DMS79 treated with DMSO at 0.1 percent for 48 hours (cell line): ENCODE measurements around the gene VWC2.

Source experiments
- DNase-seq: peaks from one replicate; lab custom pipeline; 2025; lab: John Stamatoyannopoulos, UW

Gene VWC2

GRCh38 chr7:49783446-49783845 lies 10.0 kb downstream of the VWC2 start:
- DNase-seq = no peak

DNA sequence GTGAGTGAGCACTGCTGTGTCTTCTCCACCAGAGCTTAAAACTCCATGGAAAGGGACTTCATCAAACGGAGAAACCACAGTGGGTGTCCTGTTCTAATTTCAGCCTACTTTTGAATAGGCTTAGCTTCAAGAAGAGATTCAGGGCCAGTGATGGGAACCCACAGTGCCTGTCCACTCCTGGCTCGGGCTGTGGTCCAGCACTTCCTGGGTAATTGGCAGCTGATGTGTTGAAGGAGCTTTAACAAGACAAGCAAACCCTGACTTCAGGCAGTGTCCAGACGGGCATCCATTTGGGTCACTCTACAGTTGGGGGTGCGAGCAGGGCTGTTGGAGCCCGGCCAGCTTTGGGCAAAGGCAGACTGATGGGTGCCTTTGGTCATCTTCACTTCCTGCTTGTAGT lies 14.5 kb downstream of the VWC2 start:
- no peak for DNase-seq

DNA sequence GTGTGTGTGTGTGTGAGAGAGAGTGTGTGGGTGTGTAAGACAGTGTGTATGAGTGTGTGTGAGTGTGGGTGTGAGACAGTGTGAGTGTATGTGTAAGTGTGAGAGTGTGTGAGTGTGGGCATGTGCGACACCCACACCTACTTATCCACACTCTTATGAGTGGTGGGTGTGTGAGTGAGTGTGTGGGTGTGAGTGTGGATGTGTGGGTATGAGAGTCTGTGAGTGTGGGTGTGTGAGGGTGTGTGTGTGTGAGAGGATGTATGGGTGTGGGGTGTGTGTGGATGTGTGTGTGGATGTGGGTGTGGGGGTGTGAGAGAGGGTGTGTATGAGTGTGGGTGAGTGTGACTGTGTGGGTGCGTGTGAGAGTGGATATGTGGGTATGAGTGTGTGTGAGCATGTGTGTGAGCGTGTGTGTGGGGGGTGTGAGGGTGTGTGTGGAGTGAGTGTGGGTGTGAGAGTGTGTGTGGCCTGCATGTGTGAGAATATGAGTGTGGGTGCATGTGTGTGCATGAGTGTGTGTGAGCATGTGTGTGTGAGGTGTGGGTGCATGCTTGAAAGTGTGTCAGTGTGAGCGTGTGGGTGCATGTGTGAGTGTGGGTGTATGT lies 15.1 kb downstream of the VWC2 start:
- no peak for DNase-seq

GRCh38 chr7:49789736-49790135 lies 16.3 kb downstream of the VWC2 start:
- no peak for DNase-seq

- no peak for DNase-seq
These were observed 16.8 kb downstream of the VWC2 start for GRCh38 chr7:49790209-49790608.

DNA sequence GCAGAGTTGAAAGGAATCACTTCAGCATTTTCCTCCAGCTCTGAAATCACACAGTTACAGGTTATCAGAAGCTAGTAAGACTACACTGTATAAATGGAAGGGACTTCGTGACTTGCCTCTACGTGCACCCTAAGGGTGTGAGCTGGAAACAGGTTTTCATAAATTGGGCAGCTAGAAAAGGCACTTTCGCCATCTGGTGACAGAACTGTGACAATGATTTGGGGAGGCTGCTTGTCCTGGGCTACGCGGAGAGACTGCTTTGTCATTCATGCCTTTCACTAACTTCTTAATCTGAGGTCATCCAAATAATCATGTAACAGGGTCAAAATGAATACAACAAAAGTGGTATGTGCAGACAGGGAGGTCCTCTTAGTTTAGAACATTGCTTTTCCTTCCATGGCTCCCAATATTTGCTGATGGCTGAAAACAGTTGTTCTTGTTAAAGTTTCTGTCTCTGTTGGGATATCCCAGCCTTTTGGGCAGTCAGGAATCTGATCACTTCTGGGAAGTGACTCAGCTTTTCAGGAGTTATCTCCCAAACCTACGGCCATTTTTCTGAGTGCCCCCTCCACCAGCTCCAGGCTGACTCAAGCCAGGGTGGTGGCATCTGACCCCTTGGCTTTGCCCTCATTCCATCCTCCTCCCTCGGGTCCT lies 17.8 kb downstream of the VWC2 start:
- peak; percentile 21 for DNase-seq

DNA sequence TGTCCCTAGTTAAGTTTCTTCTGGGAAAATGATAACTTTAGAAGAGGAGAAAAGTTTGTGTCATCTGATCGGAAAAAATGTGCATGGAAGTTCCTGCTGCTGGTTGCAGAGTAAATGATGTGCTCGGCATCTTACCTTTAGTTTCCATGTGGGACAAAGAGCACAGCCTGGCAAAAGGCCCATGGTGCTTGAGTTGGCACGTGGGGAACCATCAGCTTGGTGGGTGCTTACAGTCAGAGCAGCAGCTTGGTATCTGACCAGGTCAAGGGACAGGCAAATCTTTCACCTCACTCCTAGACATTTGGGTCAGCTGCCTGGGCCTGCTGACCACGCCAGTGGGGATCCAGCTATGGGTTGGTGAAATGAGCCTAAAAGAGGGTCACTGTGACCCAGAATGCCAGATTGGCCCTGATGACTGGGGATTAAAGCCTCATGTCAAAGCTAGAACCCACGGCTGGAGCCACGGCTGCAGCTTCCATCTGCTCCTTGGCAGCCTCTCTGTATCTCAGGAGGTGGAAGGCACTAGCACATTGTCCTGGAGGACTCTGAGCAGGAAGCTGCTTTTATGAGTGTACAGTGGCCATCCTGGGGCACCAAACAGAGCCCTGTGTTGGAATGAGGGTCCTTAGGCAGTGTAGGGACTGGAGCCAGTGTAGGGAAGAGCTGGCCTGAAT lies 24.7 kb downstream of the VWC2 start:
- DNase-seq = no peak

DNA sequence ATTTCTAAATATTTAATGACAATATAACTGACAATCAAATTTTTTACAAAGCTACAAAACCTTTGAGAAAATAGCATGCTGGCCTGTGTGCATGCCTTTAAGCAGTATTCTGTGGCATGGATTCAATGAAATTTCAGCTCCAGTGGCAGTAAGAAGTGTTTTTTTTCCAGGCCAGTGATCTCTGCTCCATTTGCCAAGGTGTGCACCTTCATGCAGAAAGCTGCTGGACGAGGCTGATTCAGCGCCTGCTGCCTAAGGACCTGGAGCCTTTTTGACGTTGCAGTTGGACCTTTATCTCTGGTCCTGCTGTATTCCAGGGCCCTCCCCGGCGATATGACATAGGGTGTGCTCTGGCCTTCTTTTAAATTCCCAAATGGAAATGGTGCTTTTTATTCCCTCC lies 26.6 kb downstream of the VWC2 start:
- peak; percentile 87 for DNase-seq

DNA sequence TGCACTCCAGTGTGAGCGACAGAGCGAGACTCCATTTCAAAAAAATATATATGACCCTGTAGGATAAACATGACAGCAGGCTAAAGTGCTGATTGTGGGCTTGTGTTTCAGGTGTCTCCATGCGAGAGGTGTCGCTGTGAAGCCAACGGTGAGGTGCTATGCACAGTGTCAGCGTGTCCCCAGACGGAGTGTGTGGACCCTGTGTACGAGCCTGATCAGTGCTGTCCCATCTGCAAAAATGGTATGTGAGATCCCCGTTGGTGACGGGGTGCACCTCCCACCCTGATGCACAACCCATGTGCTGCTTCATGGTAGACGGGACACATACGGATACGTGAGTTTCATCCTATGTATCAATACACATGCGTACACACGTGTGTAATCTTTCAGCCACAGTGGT lies 29.2 kb downstream of the VWC2 start:
- no peak for DNase-seq

DNA sequence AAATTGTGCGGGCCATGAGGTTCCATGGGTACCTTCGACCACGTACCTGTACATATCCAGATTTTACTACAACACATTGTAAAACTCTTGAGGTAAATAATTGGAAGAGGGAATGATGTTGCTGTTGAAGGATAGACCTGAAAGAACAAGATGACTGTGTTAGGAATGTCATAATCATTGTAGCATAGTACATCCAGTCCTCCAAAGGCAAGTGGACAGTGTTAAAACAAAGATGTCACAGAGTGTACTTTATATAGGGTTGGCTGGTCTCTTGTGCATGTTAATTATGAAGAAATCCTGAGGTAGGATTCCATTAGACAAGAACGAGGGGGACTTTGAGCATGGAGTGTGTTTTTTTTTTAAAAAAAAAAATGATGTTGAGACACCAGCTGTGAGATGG lies 30.4 kb downstream of the VWC2 start:
- no peak for DNase-seq

GRCh38 chr7:49805371-49806007 lies 32.1 kb downstream of the VWC2 start:
- DNase-seq = no peak

- DNase-seq = no peak
These were observed 39.1 kb downstream of the VWC2 start for GRCh38 chr7:49812534-49812933.

DNA sequence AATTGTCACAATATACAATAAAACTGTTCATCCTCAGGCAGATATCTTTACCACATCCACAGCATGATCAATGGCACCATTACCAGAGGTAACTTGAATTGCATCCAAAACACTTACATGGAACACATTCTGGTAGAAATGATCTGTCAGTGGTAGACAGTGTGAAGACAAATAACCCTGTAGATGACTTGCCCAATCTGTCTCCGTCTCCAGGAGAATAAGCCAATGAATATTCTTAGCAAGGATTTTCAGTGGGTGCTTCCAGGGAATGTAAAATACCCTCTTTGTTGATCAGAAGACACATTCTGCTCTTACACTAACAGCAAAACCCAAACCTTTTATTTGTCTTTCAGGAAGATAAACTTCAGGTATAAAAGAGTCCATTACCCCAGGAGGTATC lies 43.8 kb downstream of the VWC2 start:
- DNase-seq = no peak

DNA sequence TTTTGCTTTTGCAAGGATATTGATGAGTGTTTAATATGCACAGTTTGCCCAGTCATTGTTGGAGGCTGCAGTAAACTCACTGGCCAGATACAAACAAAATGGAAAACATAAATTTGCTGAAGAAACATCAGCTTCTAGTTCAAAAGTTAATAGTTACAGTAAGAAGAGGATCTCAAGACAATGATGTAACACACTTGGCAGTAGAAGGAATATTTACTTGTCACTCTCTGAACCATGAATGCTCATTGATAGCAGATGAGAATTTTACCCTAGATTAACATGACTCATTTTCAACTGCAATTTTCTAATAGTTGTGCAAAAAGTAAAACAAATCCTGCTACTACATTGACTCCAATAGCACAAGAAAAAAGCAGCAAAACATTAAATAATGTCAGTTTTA lies 47.7 kb downstream of the VWC2 start:
- DNase-seq = no peak

DNA sequence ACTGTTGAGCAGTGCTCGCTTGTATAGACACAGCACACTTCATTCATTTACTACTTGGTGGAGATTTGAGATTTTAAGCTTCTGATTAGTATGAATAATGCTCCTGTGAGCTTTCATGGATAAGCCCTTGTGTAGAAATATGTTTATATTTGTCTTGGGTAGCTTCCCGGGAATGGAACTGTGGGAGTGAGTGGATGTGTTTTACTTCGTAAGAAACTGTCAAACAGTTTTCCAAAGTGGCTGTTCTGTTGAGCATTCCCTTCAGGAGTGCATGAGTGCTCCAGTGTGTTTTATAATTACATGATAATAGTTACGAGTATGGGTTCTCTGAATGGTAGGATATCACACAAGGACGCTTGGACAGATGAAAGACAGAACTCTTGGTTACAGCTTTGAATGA lies 49.4 kb downstream of the VWC2 start:
- DNase-seq = no peak

GRCh38 chr7:49823566-49823965 lies 50.1 kb downstream of the VWC2 start:
- no peak for DNase-seq

DNA sequence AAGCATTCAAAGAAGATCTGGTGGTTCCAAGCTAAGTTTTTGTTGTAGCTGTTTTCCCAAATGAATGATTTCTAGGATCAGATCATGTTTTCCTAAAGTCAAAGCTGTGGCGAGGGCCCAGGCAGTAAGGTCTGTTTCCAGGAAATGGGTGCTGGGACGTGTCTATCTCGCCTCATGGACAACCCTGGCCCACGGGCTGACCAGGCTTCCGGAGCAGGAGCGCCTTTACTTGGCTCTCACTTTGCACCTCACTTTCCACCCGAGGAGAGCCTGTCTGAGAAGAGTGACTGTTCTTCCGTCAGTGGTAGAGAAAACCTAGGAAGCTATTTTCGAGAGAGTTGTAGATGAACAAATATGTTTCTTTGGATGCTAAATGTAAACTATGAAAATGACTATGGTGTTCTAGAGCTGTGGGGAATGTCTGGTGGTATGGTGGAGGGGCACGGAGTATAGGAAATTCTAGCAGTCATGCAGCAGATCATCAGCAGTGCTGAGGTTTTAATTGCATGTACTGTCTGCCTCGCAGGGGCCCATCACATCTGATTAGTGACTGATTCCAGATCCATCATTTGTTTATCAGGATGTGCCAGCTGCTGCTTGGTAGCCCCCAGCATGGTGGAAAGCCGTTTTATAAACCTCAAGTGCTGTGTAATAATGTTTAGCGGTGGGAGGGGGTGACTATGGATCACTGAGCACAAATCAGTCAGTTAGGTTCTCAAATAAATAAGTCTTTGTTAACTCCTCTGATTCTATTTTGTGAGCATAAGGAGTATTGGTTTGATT lies 66.6 kb downstream of the VWC2 start:
- DNase-seq = no peak

DNA sequence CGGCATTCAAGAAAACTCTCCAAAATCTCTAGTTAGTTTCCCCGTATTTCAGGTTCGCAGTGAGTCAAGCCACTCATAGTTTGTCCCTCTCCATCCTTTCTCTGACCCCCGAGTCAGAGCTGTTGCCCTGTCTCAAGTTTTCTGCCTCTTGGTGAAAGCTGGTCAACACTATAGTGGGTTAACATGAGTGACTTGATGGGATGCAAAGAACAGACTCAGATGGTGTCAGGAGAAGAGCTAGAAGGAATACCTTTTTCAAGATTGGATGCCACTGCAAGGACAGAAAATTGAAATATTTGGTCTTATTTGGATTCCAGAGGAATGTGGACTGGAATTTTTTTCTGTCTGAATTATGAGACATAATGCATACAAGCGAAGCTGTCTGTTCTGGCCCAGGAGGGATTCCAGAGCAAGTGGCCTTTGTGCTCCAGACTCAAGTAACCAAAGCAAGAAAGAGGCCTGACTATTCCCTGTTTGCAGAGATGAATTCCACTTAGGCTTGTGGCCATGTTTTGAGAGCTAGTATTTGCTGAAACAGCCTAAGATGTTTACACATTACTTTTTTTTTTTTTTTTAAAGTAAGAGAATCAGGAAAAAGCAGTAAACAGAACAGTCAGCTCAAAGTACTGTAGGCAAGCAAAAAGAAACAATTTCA lies 67.4 kb downstream of the VWC2 start:
- no peak for DNase-seq

GRCh38 chr7:49845626-49846025 lies 72.2 kb downstream of the VWC2 start:
- no peak for DNase-seq

DNA sequence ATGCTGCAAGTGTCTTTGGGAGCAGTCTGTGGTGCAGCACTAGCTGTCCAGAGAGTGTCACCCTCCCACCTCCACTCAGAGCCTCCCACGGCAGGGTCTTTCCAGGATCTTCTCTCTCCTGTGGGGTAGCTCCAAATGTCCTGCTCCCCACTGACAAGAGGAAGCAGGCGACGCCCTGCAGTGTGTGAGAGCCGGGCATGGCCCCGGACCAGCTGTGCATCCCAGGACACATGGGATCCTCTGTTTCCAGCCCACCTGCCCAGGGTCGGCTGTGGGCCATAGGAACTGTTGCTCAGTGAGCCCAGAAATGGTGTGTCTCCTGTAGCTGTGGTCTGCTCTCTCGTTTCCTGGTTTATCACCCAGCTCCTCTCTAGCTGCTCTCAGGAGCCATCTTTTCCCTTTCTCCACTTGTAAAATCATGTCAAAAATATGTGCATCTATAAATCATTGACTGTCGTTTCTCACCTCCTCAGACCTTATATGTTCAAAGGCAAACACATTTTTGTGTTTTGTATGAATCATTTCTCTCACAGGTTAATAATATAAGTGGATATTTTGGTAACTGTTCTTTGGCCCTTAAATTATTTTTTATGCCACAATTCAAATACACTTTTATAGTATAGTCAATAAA lies 74.9 kb downstream of the VWC2 start:
- DNase-seq = no peak

DNA sequence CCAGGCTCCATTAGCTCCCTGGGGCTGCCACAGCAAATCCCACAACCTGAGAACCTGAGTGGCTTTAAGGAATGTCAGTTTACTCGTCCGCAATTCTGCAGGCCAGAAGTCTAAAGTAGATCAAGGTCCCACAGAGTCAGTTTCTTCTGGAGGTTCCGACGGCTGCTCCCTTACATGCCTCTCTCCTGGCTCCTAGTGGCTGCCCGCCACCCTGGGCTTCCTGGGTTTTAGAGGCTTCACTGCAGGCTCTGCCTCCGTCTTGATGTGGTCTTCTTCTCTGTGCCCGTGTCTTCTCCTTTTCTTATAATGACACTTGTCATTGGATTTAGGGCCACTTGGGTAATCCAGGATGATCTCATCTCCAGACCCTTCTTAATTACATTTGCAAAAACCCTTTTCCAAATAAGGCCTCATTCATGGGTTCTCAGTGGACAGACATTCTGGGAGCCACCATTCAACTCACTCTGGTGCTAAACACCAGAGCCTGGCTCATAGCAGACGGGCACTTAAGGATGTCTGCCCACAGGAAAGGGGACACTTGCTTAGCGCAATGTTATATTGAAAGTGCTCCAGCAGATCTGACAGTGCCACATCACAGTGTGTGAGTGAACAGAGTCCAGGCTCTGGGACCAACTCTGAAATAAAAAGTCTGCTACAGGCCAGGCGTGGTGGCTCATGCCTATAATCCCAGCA lies 77.6 kb downstream of the VWC2 start:
- no peak for DNase-seq
